ENCODE results near the gene RPL32.
"Not testable (repeated sequence)": the region's sequence is repeated elsewhere in the genome, so short reads cannot be mapped to it uniquely, and the experiment has no call there.

DNA sequence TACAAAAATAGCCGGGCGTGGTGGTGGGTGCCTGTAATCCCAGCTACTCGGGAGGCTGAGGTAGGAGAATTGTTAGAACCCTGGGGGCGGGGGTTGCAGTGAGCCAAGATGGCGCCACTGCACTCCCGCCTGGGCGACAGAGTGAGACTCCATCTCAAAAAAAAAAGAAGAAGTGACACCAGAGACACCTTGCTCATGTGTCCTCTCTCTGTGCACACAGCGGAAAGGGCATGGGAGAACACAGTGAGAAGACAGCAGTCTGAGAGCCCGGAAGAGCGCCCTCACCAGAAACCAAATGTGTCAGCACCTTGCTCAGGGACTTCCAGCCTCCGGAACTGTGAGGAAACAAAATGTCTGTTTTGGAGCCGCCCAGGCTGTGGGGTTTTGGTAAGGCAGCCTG is 40.5 kb upstream of the RPL32 start:
- TF ChIP-seq, protein P1, sequence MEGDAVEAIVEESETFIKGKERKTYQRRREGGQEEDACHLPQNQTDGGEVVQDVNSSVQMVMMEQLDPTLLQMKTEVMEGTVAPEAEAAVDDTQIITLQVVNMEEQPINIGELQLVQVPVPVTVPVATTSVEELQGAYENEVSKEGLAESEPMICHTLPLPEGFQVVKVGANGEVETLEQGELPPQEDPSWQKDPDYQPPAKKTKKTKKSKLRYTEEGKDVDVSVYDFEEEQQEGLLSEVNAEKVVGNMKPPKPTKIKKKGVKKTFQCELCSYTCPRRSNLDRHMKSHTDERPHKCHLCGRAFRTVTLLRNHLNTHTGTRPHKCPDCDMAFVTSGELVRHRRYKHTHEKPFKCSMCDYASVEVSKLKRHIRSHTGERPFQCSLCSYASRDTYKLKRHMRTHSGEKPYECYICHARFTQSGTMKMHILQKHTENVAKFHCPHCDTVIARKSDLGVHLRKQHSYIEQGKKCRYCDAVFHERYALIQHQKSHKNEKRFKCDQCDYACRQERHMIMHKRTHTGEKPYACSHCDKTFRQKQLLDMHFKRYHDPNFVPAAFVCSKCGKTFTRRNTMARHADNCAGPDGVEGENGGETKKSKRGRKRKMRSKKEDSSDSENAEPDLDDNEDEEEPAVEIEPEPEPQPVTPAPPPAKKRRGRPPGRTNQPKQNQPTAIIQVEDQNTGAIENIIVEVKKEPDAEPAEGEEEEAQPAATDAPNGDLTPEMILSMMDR (IDR thresholded peaks at IDR 0.05), result not testable (repeated sequence)
- not testable (repeated sequence) for TF ChIP-seq EP300, POLR2A (IDR thresholded peaks at IDR 0.05)
